GM23338 (cell line): Measurements from ENCODE around the gene AEN. TPM values are rescaled to one million over a fixed set of nuclear protein-coding genes. Genes with fewer than 3 reads are reported as not detected.

Experiments used
- ATAC-seq: fragments of 200-7000 bp; cut with Tn5 transposase; 3 replicates; pipeline ENCODE4 v1.9.1; 2020
- DNase-seq: peaks from one replicate; pipeline ENCODE4 v3.0.0-alpha.2; 2015; ENCODE audit warnings: low spot score
- H2AFZ ChIP-seq: fragments of 200-600 bp; sonication (generic); 2 replicates; pipeline ENCODE4 v1.8.0; 2016; ENCODE audit warnings: antibody characterized with exemption, mild to moderate bottlenecking, moderate library complexity
- H3F3A ChIP-seq: fragments of 200-600 bp; sonication (generic); replicated peaks from 2 replicates; pipeline ENCODE4 v1.8.0; 2017; ENCODE audit warnings: antibody characterized with exemption, mixed run types, low read depth
- H3K27ac ChIP-seq: fragments of 200-600 bp; sonication (generic); 2 replicates; pipeline ENCODE4 v1.6.1; 2016; ENCODE audit warnings: low read depth
- H3K27me3 ChIP-seq: fragments of 200-600 bp; sonication (generic); 2 replicates; pipeline ENCODE4 v1.8.0; 2016; ENCODE audit warnings: mild to moderate bottlenecking, mixed run types, moderate library complexity; ENCODE audit not compliant: insufficient read depth
- H3K36me3 ChIP-seq: fragments of 200-600 bp; sonication (generic); 2 replicates; pipeline ENCODE4 v1.8.0; 2016; ENCODE audit warnings: mild to moderate bottlenecking; ENCODE audit not compliant: insufficient read depth
- H3K4me1 ChIP-seq: fragments of 200-600 bp; sonication (generic); 2 replicates; pipeline ENCODE4 v1.8.0; 2016; ENCODE audit warnings: mild to moderate bottlenecking, moderate library complexity; ENCODE audit not compliant: insufficient read depth
- H3K4me2 ChIP-seq: fragments of 200-600 bp; sonication (generic); 2 replicates; pipeline ENCODE4 v1.7.1; 2017; ENCODE audit warnings: mixed run types
- H3K4me3 ChIP-seq: fragments of 200-600 bp; sonication (generic); 2 replicates; pipeline ENCODE4 v1.6.1; 2016; ENCODE audit warnings: mixed run types
- H3K79me2 ChIP-seq: fragments of 200-600 bp; sonication (generic); replicated peaks from 2 replicates; pipeline ENCODE4 v1.8.0; 2017; ENCODE audit warnings: mild to moderate bottlenecking; ENCODE audit not compliant: insufficient read depth
- H3K9me2 ChIP-seq: fragments of 200-600 bp; sonication (generic); 2 replicates; pipeline ENCODE4 v1.8.0; 2017; ENCODE audit not compliant: insufficient read depth
- H4K20me1 ChIP-seq: fragments of 200-600 bp; sonication (generic); replicated peaks from 2 replicates; pipeline ENCODE4 v1.8.0; 2017; ENCODE audit warnings: mild to moderate bottlenecking; ENCODE audit not compliant: insufficient read depth
- H3K27ac Mint-ChIP-seq: 2 replicates; pipeline ENCODE4 v1.8.0; 2020; ENCODE audit warnings: inconsistent platforms, mild to moderate bottlenecking, moderate library complexity, mixed read lengths
- H3K27me3 Mint-ChIP-seq: 3 replicates; pipeline ENCODE4 v1.8.0; 2022; ENCODE audit warnings: low read depth, mild to moderate bottlenecking, moderate library complexity, mixed read lengths, inconsistent platforms; ENCODE audit not compliant: insufficient read depth, poor library complexity
- H3K36me3 Mint-ChIP-seq: 3 replicates; pipeline ENCODE4 v1.8.0; 2021; ENCODE audit warnings: low read depth, mild to moderate bottlenecking, inconsistent platforms, moderate library complexity, mixed read lengths
- H3K4me1 Mint-ChIP-seq: 3 replicates; pipeline ENCODE4 v1.8.0; 2020; ENCODE audit warnings: mild to moderate bottlenecking, inconsistent platforms, mixed read lengths
- H3K4me3 Mint-ChIP-seq: 3 replicates; pipeline ENCODE4 v1.8.0; 2021; ENCODE audit warnings: moderate library complexity, mild to moderate bottlenecking, inconsistent platforms, mixed read lengths
- H3K9me3 Mint-ChIP-seq: 3 replicates; pipeline ENCODE4 v1.8.0; 2020; ENCODE audit warnings: moderate library complexity, mild to moderate bottlenecking, inconsistent platforms, mixed read lengths
- CTCF ChIP-seq, 2 experiments: fragments of 200-600 bp in 1 of 2; sonication (generic) in 1 of 2; conservative IDR thresholded peaks; 2 replicates each; pipeline versions ENCODE4 v1.5.1 to v1.6.1; 2016 to 2017; ENCODE audit warnings: antibody characterized with exemption in 2 of 2, low read depth in 2 of 2, mild to moderate bottlenecking in 2 of 2, moderate library complexity in 1 of 2
- EZH2 ChIP-seq: fragments of 200-600 bp; sonication (generic); IDR thresholded peaks from one replicate; pipeline ENCODE4 v1.8.0; 2017; ENCODE audit warnings: antibody characterized with exemption, mild to moderate bottlenecking, low read depth; ENCODE audit not compliant: unreplicated experiment
- EZH2phosphoT487 ChIP-seq: fragments of 200-600 bp; sonication (generic); IDR thresholded peaks from one replicate; pipeline ENCODE4 v1.8.1; 2018; ENCODE audit warnings: antibody characterized with exemption; ENCODE audit not compliant: unreplicated experiment
- JUNB ChIP-seq: IDR thresholded peaks from one replicate; pipeline ENCODE4 v1.6.1; 2016; ENCODE audit warnings: antibody characterized with exemption; ENCODE audit not compliant: unreplicated experiment
- NANOG ChIP-seq: IDR thresholded peaks from 2 replicates; pipeline ENCODE4 v1.6.1; 2016; ENCODE audit warnings: antibody characterized with exemption, borderline replicate concordance
- POLR2AphosphoS5 ChIP-seq: IDR thresholded peaks from 2 replicates; pipeline ENCODE4 v1.6.1; 2016; ENCODE audit warnings: antibody characterized with exemption, low read depth
- REST ChIP-seq: IDR thresholded peaks from one replicate; pipeline ENCODE4 v1.6.1; 2018; ENCODE audit warnings: antibody characterized with exemption; ENCODE audit not compliant: unreplicated experiment
- STAT1 ChIP-seq: IDR thresholded peaks from one replicate; pipeline ENCODE4 v1.6.1; 2016; ENCODE audit warnings: antibody characterized with exemption; ENCODE audit not compliant: unreplicated experiment
- ZNF114 ChIP-seq: fragments of 250-450 bp; sonication (Bioruptor Pico); IDR thresholded peaks from 2 replicates; pipeline ENCODE4 v1.5.0; 2020; ENCODE audit warnings: mild to moderate bottlenecking, moderate library complexity
- ZNF331 ChIP-seq: fragments of 250-450 bp; sonication (Bioruptor Pico); IDR thresholded peaks from 2 replicates; pipeline ENCODE4 v1.5.0; 2020; ENCODE audit warnings: low read depth, mild to moderate bottlenecking, moderate library complexity
- polyA plus RNA-seq: library from polyadenylated mRNA; unstranded; fragments of >200 nt; fragmentation: Nextera tagmentation; extraction: Ambion mirVana; gene quantifications from 2 replicates; pipeline ENCODE4 v1.2.1, GENCODE V29; 2016
- total RNA-seq: library from RNA; depleted of rRNA; stranded (reverse); fragments of >200 nt; shearing (Covaris generic); gene quantifications from 2 replicates; pipeline ENCODE4 v1.2.3, GENCODE V29; 2014
- TF ChIP-seq, protein P1 (sequence below): IDR thresholded peaks from 2 replicates; pipeline ENCODE4 v1.6.1; 2016; ENCODE audit warnings: antibody characterized with exemption
- TF ChIP-seq, protein P2 (sequence below): fragments of 250-450 bp; sonication (Bioruptor Pico); IDR thresholded peaks from 2 replicates; pipeline ENCODE4 v1.5.0; 2020; ENCODE audit warnings: mild to moderate bottlenecking, moderate library complexity

The AEN gene
- total and polyA plus RNA-seq, 2 experiments from 2014 or later = 82.3 to 220 TPM

GRCh38 chr15:88607951-88608350 is 13.2 kb upstream of the AEN start (continued):
- TF ChIP-seq, protein P1, sequence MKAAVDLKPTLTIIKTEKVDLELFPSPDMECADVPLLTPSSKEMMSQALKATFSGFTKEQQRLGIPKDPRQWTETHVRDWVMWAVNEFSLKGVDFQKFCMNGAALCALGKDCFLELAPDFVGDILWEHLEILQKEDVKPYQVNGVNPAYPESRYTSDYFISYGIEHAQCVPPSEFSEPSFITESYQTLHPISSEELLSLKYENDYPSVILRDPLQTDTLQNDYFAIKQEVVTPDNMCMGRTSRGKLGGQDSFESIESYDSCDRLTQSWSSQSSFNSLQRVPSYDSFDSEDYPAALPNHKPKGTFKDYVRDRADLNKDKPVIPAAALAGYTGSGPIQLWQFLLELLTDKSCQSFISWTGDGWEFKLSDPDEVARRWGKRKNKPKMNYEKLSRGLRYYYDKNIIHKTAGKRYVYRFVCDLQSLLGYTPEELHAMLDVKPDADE = no peak
- TF ChIP-seq, protein P2, sequence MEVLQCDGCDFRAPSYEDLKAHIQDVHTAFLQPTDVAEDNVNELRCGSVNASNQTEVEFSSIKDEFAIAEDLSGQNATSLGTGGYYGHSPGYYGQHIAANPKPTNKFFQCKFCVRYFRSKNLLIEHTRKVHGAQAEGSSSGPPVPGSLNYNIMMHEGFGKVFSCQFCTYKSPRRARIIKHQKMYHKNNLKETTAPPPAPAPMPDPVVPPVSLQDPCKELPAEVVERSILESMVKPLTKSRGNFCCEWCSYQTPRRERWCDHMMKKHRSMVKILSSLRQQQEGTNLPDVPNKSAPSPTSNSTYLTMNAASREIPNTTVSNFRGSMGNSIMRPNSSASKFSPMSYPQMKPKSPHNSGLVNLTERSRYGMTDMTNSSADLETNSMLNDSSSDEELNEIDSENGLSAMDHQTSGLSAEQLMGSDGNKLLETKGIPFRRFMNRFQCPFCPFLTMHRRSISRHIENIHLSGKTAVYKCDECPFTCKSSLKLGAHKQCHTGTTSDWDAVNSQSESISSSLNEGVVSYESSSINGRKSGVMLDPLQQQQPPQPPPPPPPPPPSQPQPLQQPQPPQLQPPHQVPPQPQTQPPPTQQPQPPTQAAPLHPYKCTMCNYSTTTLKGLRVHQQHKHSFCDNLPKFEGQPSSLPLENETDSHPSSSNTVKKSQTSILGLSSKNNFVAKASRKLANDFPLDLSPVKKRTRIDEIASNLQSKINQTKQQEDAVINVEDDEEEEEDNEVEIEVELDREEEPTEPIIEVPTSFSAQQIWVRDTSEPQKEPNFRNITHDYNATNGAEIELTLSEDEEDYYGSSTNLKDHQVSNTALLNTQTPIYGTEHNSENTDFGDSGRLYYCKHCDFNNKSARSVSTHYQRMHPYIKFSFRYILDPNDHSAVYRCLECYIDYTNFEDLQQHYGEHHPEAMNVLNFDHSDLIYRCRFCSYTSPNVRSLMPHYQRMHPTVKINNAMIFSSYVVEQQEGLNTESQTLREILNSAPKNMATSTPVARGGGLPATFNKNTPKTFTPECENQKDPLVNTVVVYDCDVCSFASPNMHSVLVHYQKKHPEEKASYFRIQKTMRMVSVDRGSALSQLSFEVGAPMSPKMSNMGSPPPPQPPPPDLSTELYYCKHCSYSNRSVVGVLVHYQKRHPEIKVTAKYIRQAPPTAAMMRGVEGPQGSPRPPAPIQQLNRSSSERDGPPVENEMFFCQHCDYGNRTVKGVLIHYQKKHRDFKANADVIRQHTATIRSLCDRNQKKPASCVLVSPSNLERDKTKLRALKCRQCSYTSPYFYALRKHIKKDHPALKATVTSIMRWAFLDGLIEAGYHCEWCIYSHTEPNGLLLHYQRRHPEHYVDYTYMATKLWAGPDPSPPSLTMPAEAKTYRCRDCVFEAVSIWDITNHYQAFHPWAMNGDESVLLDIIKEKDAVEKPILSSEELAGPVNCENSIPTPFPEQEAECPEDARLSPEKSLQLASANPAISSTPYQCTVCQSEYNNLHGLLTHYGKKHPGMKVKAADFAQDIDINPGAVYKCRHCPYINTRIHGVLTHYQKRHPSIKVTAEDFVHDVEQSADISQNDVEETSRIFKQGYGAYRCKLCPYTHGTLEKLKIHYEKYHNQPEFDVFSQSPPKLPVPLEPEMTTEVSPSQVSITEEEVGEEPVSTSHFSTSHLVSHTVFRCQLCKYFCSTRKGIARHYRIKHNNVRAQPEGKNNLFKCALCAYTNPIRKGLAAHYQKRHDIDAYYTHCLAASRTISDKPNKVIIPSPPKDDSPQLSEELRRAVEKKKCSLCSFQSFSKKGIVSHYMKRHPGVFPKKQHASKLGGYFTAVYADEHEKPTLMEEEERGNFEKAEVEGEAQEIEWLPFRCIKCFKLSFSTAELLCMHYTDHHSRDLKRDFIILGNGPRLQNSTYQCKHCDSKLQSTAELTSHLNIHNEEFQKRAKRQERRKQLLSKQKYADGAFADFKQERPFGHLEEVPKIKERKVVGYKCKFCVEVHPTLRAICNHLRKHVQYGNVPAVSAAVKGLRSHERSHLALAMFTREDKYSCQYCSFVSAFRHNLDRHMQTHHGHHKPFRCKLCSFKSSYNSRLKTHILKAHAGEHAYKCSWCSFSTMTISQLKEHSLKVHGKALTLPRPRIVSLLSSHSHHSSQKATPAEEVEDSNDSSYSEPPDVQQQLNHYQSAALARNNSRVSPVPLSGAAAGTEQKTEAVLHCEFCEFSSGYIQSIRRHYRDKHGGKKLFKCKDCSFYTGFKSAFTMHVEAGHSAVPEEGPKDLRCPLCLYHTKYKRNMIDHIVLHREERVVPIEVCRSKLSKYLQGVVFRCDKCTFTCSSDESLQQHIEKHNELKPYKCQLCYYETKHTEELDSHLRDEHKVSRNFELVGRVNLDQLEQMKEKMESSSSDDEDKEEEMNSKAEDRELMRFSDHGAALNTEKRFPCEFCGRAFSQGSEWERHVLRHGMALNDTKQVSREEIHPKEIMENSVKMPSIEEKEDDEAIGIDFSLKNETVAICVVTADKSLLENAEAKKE (CRISPR knock-in tag) = no peak
- TF ChIP-seq STAT1 (no peak), ZNF331 (CRISPR knock-in tag) (no peak), EZH2 (no peak), ZNF114 (CRISPR knock-in tag) (no peak), NANOG (no peak)

- Histone ChIP-seq H3K9me2 (no peaks in the 10 kb centered on the region), H3K36me3 (no peaks in the 10 kb centered on the region), H3K27me3 (peaks cover 57% of the 10 kb centered on the region), H3K4me2 (0 out of 2 replicates have a peak overlapping the region, but pooled peaks have one; percentile 12), H3K79me2 (no peaks in the 10 kb centered on the region), H3K27ac (no peak overlapping the region), H4K20me1 (no peaks in the 10 kb centered on the region), H3F3A (0 out of 2 replicates have a peak, but pooled peaks cover 9% of the 10 kb centered on the region), H3K4me3 (no peak overlapping the region), H3K4me1 (peaks cover 70% of the 10 kb centered on the region), H2AFZ (no peak overlapping the region)
- no peaks in the 10 kb centered on the region for H3K36me3 Mint-ChIP-seq
- H3K4me1 Mint-ChIP-seq = peaks cover 79% of the 10 kb centered on the region
- H3K4me3 Mint-ChIP-seq = no peak overlapping the region
- peaks cover 64% of the 10 kb centered on the region for H3K27me3 Mint-ChIP-seq
- H3K9me3 Mint-ChIP-seq = no peaks in the 10 kb centered on the region; the same call in 2 of the 3 replicates
- H3K27ac Mint-ChIP-seq = no peak overlapping the region
- ATAC-seq (no peak), DNase-seq (no peak)
- no peak for TF ChIP-seq ZNF331 (CRISPR knock-in tag)
- TF ChIP-seq REST = no peak
- no peak for TF ChIP-seq POLR2AphosphoS5
- no peak for TF ChIP-seq STAT1
- TF ChIP-seq EZH2phosphoT487 = no peak
- no peak for TF ChIP-seq NANOG
- TF ChIP-seq JUNB = no peak
- TF ChIP-seq CTCF (conservative IDR thresholded peaks at IDR 0.05; ENCODE audit: low read depth in 2 of 2) = no peak
Observed at GRCh38 chr15:88608607-88609181, 12.4 kb upstream of the AEN start.
